ENCODE measurements around the gene HEMK1. TPM values are rescaled to one million over a fixed set of nuclear protein-coding genes. Genes with fewer than 3 reads are reported as not detected.

Gene HEMK1
- 56.3 and 59.4 TPM in 2 replicates for total RNA-seq

DNA sequence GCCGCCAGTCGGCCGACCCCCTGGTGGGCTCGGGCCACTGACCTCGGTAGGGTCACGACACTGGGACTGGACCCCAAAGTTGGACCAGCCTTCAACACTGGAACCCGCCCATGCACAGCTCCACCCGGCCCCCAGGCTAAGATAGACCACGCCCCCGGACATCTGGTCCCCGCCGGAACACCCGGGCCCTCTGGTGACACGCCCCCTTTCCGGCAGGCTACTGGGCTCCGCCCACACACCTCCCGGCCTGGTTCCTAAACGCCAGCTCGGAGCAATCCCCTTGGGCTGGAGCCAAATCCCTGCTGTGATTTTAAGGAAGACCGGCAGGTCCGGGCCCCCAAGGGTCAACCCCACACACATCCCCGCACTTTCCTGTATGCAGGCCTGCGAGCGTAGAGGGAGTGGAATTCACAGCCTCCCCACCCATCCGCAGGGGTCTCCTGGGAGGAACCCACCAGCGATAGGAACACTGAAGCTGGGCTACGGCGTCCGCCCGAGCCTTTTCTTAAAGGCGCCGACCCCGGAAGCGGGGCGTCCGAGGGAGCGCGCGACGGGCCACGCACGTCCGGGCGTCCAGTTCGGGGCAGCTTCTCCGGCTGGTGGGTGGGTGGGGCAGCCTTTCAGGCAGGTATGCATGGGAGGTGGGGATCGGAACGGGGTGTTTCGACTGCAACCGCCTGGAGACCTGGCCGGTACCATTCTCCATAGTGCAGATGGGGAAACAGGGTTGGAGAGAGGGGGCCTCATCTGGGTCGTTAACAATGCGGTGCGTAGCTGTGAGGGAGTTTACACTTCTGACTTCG lies at the start of gene HEMK1:
Gene HEMK1 (plus strand): TSS at position 576 of the 803 bp plus-strand sequence. CDS start 1,583 bp downstream, outside the sequence.
- intact Hi-C loops (cut with micrococcal nuclease), result loop anchor here (1.0 to 5.0 kb wide), 9 partner anchors 119 to 1113 kb away; partner anchors contain the start of genes CYB561D2, DAG1, GNAI2 and HYAL3

- intact Hi-C loops (cut with micrococcal nuclease), result no loop called here
Observed at GRCh38 chr3:50520849-50521248, 48.5 kb upstream of the HEMK1 start.

DNA sequence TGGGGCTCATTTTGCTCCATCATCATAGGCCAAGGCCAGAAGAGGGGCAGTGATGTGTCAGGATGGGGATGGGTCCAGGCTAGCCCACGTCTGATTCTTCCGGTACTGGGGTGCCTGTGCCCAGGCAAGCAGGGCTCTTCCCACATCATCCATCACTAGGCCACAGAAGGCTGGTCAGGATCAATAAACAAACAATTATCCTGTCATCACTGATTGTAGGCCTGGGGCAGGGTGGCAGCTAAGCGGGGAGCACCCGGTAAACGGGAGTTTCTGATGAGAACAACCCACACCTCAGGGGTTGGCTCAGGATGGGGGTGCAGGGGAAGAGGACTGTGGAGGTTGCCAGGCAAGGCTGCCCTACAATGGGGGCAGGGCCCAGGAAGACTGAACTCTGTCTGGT lies 47.8 kb upstream of the HEMK1 start:
- intact Hi-C loops (cut with micrococcal nuclease), result no loop called here

GRCh38 chr3:50523279-50523811 lies 46.0 kb upstream of the HEMK1 start:
- intact Hi-C loops (cut with micrococcal nuclease), result no loop called here

- intact Hi-C loops (cut with micrococcal nuclease), result no loop called here
Observed at GRCh38 chr3:50524746-50525145, 44.6 kb upstream of the HEMK1 start.

- intact Hi-C loops (cut with micrococcal nuclease), result no loop called here
Observed at GRCh38 chr3:50525191-50525910, 44.0 kb upstream of the HEMK1 start.

DNA sequence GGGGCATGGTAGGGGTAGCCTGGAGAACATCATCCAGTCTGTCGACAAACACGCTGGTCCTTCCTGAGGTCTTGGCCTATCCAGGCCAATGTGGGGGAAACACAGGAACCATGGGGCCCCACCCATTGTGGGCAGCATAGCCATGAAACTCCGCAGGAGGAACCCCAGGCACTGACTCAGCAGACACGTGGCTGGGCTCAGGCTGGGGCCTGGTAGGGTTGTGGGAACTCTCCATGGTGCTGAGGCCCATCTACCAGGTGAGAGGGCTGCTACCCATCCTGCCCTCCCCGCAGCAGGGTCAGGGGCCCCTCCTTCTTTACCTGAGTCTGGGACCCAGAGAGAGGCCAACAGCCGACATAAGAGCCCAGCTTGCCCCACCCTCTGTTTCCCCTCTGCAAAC lies 43.3 kb upstream of the HEMK1 start:
- intact Hi-C loops (cut with micrococcal nuclease), result no loop called here

GRCh38 chr3:50530001-50530970 lies 39.0 kb upstream of the HEMK1 start:
- intact Hi-C loops (cut with micrococcal nuclease), result no loop called here

DNA sequence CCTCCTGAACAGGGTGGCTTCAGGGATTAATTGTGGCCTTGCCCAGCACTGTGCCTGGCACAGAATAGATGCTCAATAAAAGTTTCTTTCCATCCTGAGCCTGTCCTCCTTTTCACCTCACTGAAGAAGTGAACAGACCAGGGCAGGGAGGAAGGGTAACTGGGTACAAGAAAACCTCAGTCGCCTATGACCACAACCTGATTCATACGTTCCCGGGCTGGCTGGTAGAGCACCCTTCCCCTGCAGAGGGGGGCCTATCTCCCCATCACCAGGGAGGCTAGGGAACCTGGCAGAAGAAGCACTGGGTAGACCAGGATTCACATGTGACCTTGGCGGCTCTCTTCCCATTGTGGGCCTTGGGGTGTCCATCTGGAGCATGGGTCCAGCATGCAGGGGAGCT lies 38.1 kb upstream of the HEMK1 start:
- intact Hi-C loops (cut with micrococcal nuclease), result no loop called here

DNA sequence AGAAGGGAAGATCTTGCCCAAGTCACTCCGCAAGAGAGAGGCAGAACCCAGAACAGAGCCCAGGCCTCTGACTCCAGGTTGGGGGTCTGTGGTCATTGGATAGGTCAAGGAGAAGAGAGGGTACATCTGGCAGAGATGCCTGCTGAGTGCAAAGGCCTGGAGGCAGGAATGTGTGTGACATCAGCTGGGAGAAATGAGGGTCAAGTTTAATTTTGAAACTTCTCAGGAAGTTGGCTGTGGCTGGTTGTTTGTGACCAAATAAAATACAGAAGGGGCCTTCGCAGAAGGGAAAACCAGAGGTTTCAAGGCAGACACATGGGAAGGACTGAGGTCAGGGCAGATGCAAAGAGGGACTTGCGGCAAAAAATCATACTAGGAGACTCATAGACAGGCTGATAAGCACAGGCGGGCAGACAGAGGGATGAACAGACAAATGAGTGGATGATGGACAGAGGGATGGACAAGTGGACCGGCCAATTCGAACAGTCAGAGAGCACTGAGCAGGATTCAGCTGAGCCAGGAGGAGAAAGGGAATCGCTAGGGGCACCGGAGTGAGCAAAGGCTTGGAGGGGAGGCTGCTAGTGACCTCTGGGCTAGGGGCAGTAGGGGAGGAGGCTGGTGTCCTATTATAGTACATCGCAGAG lies 37.1 kb upstream of the HEMK1 start:
- intact Hi-C loops (cut with micrococcal nuclease), result no loop called here

DNA sequence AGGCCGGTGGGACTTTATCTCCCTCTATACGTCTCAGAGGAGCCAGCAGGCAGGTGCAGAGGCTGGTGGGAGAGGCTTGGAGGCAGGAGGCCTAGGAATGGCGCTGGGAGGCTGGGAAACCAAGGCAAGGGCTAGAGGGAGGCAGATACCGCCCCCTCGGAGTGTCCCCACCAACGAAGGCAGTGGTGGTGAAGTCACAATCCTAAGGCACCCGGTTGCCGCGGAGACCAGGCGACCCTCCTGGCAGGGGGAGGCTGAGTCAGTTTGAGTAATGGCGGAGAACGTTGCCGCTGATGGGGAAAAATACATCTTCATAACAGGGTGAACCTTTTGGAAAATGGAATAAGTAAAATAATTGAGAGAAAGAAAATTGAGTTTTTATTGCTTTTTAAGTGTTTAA lies 36.0 kb upstream of the HEMK1 start:
- intact Hi-C loops (cut with micrococcal nuclease), result no loop called here

DNA sequence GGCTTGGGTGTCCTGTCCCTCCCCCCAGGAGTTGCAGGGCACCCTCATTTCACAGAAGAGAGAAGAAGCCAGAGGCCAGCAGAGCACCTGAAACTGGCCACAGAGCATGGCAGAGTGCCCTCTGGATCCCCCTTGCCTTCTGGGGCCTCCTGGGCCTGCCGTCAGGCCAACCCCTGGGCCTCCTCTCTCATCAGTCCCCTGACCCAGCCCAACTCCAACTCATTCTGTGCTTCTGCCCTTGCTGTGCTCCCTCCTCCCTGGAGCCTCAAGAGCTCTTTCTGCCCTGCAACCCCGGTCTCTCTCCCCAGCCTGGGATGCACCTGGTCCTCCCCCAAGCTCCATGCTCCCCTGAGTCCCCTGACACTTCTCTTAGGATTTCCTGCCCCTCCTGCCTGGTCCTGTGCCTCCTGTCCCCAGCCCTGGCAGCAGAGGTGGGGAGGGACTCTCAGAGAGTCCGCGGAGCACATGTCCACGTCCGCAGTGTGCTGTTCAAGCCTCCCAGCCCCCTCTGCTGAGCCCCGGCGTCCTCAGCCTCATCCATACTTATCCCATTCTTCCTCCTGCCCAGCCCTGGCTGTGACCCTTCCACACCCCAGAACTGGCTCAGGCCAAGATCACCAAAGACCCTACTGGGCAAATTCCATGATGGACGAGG lies 35.4 kb upstream of the HEMK1 start:
- intact Hi-C loops (cut with micrococcal nuclease), result no loop called here

- intact Hi-C loops (cut with micrococcal nuclease), result no loop called here
Observed at GRCh38 chr3:50534681-50535330, 34.5 kb upstream of the HEMK1 start.

DNA sequence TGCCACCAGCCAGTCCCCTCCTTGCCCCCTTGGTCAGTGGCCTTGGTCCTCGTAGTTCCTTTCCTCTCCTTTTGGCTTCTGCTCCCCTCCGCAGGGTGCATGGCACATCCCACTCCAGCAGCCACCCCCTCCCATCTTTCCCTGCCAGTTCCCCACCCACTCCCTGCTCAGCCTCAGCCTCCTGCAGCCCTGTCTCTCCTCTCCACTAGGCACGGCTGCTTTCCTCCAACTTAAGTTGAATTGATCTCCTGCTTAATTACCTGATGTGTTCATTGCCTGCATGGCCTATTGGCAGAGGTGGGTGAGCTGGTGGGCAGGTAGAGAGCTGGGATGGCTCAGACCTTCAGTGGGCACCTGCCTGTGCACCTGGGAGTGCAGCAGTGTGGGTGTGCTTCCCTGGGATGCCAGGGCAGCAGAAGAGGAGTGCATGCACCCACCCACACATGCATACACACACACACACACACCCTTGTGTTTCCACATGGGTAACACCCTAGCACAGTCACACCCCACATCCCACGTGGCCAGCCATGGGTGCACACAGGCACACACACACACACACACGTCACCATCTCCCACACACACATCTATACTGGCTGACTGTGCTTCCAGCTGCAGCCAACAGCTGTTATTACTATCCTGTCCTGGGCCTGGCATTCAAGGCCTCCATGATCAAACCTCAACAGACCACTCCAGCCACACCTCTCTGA lies 32.7 kb upstream of the HEMK1 start:
- intact Hi-C loops (cut with micrococcal nuclease), result no loop called here

DNA sequence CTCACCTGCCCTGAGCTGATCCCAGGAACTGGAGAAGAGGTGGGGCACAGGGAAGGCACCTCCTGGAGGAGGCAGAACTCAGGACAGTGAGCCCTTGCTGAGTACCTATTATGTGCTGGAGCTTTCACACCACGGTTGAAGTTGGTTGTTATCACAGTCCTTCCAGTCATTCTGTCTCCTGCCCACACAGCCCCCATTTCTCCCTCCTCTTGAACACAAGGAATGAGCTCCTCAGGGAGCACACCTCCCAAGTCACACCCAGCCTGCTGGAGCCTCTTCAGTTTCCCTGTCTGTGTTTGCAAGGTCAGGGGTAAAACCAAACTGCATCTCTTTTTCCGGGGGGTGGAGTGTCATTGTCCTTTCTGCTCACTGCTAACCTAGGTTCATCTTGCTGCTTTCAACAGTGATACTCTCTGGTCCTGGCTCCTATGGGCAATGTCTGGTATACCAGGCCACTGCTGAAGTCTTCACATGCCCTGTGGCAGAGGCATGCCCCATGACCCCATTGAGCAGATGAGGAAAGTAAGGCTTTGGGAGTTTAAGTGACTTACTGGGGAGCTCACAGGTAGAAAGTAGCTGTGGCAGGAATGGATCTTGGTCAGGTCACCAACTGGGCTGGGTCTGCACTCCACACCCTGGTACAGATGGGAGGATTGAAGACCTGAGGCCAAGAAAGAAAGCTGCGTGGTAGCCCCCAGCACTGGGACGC lies 31.7 kb upstream of the HEMK1 start:
- intact Hi-C loops (cut with micrococcal nuclease), result no loop called here

DNA sequence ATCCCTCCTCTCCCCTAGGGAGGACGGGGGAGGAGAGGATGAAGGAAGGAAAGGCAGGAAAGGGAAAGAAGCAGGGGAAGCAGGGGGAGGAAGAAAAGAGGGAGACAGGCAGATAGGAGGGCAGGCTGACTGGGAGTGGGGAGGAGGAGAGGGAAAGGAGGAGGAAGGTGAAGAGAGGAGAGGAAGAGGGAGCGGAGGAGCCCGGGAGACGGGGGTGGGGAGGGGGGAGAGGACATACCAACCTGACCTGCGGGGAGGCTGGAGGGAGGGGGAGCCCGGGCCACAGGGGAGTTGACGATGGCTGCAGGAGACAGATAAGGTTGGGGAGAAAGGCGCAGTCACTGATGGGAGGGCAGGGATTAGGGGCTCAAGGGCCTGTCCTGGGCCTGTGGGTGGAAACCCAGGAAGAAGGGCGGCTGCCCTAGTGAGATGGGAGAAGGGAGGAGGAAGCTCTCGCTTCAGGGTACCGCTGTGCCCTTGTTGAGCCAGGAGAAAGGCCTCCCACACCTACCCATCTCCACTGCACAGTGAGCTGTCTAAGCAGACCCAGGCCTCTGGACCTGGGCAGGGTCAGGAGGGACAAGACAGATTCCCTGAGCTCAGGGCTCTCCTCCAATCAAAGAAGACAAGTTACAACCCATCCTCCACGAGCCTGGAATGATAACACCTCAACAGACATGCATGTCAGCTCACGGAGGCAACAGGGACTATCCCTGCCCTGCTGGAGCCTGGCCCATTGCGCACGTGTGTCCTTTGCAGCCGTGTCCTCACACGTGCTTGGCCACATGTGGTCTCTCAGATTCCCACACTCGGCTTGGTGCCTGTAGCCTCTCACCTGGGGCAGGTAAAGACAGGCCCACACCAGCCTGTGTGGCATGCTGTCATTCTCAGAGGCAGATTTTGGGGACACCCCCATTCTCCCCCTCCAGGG lies 29.7 kb upstream of the HEMK1 start:
- intact Hi-C loops (cut with micrococcal nuclease), result no loop called here

Data from T-helper 1 cell treated with Interleukin-12 subunit alpha and Interleukin-12 subunit beta and Interleukin-4 antibody, amounts not matched to agents 30 ng/mL and 1 ng/mL, for 36 hours (primary cell).